ENCODE results near the gene DCC.

Gene DCC

DNA sequence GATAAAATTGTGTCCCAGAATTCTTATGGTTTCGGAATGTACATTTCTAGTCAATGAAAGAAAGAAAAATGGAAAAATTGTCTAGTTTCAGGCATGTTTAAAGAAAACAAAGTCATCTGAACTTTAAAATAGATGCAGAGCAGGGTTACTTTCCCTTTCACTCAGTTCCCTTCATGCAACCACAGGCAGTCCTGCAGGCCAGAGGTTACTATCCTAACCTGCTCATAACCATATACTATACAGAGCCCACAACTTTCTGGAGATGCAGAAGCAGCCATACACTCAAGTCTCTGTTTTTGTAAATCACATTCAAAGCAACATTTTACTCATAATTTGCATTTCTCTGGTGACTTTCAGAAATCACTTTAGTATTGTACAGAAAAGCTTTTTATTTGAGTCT lies 1194.2 kb downstream of the DCC start:
- TF ChIP-seq, protein P1, sequence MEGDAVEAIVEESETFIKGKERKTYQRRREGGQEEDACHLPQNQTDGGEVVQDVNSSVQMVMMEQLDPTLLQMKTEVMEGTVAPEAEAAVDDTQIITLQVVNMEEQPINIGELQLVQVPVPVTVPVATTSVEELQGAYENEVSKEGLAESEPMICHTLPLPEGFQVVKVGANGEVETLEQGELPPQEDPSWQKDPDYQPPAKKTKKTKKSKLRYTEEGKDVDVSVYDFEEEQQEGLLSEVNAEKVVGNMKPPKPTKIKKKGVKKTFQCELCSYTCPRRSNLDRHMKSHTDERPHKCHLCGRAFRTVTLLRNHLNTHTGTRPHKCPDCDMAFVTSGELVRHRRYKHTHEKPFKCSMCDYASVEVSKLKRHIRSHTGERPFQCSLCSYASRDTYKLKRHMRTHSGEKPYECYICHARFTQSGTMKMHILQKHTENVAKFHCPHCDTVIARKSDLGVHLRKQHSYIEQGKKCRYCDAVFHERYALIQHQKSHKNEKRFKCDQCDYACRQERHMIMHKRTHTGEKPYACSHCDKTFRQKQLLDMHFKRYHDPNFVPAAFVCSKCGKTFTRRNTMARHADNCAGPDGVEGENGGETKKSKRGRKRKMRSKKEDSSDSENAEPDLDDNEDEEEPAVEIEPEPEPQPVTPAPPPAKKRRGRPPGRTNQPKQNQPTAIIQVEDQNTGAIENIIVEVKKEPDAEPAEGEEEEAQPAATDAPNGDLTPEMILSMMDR (IDR thresholded peaks at IDR 0.05; ENCODE audit: low read depth, low read length): no peak
- DNase-seq (ENCODE audit: low read depth, low spot score): no peak
- in situ Hi-C loops (cut with HindIII; ENCODE audit: low sequenced_read_pairs): no loop called here
- H3K4me3 ChIP-seq (ENCODE audit: low read depth, low read length): no peak overlapping the region

DNA sequence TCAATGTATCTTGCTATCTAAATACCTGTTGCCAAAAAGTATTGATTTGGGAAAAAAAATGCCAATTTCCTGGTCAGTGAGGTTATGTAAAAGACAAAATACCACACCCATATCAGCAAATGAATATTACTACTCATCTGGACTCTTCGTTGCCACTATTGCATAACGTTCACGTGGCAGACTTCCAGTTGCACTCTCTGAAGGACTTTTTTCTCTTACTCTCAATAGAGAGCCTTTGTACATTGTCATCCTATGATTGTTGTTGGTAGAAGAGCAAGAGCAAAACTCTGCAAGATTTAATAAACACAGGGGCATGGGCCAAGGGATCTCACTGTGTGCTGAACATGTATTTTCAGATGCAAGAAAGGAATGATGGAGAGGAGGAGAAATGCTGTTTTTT lies 1194.7 kb downstream of the DCC start:
- TF ChIP-seq, protein P1 (IDR thresholded peaks at IDR 0.05; ENCODE audit: low read depth, low read length): no peak
- in situ Hi-C loops (cut with HindIII; ENCODE audit: low sequenced_read_pairs): no loop called here
- H3K4me3 ChIP-seq (ENCODE audit: low read depth, low read length): no peak overlapping the region
- no peak for DNase-seq (ENCODE audit: low read depth, low spot score)

DNA sequence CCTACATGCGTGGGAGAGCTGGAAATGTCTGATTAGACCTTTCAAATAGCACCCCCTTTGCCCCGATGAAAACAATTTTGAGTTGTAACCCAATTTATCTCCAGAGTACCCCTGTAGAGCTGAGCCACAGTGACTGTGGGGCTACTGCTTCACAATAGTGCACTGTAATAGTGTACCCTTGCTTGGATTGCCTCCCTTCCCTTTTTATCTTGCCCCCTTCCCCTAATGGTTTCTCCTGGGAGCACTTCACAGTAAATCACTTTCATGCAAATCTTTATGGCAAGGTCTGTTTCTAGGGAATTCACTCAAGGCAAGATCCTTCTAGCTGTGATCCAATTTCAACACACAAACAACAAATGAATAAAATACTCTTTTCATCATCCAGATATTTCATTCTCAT lies 1196.9 kb downstream of the DCC start:
- TF ChIP-seq, protein P1 (IDR thresholded peaks at IDR 0.05; ENCODE audit: low read depth, low read length): no peak
- in situ Hi-C loops (cut with HindIII; ENCODE audit: low sequenced_read_pairs): no loop called here
- DNase-seq (ENCODE audit: low read depth, low spot score): no peak
- H3K4me3 ChIP-seq (ENCODE audit: low read depth, low read length): no peak overlapping the region

DNA sequence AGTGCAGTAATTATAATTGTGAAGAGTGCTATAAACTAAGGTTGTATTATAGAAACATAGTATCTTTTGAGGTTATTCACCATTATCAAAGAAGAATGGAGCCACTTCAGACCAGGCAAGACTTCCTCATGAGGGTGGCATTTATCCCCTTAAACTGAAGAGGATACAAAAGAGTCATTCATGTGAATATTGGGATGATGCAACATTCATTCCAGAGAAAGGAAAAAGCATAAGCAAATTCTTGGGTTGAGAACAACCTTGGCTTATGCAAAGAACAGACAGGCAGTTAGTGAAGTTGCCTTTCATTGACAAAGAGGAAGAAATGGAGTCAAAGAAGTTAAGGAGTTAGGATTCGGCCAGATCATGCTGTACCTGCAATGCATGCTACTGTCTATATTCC lies 1201.9 kb downstream of the DCC start:
- in situ Hi-C loops (cut with HindIII; ENCODE audit: low sequenced_read_pairs): no loop called here
- H3K4me3 ChIP-seq (ENCODE audit: low read depth, low read length): no peak overlapping the region
- no peak for DNase-seq (ENCODE audit: low read depth, low spot score)
- TF ChIP-seq, protein P1 (IDR thresholded peaks at IDR 0.05; ENCODE audit: low read depth, low read length): no peak

DNA sequence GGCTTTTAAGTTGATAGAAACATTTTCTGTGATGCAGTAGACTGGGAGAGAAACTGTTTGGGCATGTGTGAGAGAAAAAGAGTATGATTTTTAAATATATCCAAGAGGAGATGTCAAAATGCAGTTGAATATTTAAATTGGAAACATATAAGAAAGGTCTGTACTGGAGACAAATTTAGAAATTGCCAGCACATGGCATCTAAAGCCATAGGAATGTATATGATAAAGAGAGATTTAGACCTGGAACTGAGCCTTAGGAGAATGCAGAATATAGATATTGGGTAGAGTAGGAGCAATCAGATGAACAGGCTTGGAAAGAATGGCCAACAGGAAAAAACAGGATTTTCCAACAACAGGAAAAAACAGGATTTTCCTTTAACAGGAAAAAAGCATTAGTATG lies 1203.7 kb downstream of the DCC start:
- H3K4me3 ChIP-seq (ENCODE audit: low read depth, low read length): no peak overlapping the region
- TF ChIP-seq, protein P1 (IDR thresholded peaks at IDR 0.05; ENCODE audit: low read depth, low read length): no peak
- DNase-seq (ENCODE audit: low read depth, low spot score): no peak
- in situ Hi-C loops (cut with HindIII; ENCODE audit: low sequenced_read_pairs): no loop called here

DNA sequence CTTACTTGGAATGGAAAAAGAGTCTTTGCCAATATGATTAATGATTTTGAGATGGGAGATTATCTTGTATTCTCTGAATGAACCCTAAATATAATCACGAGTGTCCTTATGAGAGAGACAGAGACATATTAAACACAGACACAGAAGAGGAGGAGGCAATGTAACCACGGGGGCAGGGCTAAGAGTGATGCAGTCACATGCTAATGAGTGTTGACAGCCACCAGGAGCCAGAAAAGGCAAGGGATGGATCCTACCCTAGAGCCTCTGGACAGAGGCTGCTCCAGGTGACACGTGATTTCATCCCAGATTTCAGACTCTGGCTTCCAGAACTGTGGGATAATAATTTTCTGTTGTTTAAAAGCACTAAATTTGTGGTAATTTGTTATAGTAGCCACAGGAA lies 1204.9 kb downstream of the DCC start:
- H3K4me3 ChIP-seq (ENCODE audit: low read depth, low read length): no peak overlapping the region
- in situ Hi-C loops (cut with HindIII; ENCODE audit: low sequenced_read_pairs): no loop called here
- TF ChIP-seq, protein P1 (IDR thresholded peaks at IDR 0.05; ENCODE audit: low read depth, low read length): no peak
- no peak for DNase-seq (ENCODE audit: low read depth, low spot score)

DNA sequence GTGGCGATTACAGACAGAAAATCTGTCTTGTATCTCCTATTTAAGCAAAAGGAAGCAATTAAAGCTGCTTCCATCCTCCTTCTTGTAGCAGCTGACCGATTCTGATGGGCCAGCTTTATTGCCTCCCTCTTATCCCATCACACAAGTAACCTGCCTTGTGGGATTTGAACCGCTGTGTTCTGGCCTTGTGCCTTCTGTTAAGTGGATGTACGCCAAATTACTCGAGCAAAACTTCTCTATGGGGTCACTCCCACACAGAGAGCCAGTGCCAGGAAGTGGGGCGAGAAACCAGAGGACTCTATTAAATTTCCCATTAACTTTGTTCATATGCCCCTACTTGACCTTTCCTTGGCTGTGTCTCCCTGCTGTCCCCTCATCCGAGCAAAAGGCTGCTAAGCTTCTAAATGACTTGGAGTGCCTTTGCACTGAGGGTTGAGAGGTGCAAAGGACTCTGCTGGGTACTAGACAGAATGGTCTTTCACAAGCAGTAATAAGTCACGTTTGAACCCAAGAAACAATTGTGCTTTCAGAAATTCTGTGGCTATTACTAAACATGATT lies 1212.0 kb downstream of the DCC start:
- TF ChIP-seq, protein P1 (IDR thresholded peaks at IDR 0.05; ENCODE audit: low read depth, low read length): no peak
- in situ Hi-C loops (cut with HindIII; ENCODE audit: low sequenced_read_pairs): no loop called here
- DNase-seq (ENCODE audit: low read depth, low spot score): peak; percentile 4
- H3K4me3 ChIP-seq (ENCODE audit: low read depth, low read length): no peak overlapping the region
